Medulla oblongata (tissue), 1 donor: ENCODE results near the gene HS3ST4.
"Not testable (repeated sequence)": the region's sequence is repeated elsewhere in the genome, so short reads cannot be mapped to it uniquely, and the experiment has no call there.

Experiments
- DNase-seq: peaks from one replicate; pipeline ENCODE4 v3.0.0-alpha.2; 2015; ENCODE audit errors: extremely low spot score

The HS3ST4 gene

GRCh38 chr16:25988882-25989281 lies 297.1 kb downstream of the HS3ST4 start:
- no peak for DNase-seq

- no peak for DNase-seq
Measured at GRCh38 chr16:25996052-25996451, 304.3 kb downstream of the HS3ST4 start.

- DNase-seq: no peak
Measured at GRCh38 chr16:26005336-26005735, 313.6 kb downstream of the HS3ST4 start.

DNA sequence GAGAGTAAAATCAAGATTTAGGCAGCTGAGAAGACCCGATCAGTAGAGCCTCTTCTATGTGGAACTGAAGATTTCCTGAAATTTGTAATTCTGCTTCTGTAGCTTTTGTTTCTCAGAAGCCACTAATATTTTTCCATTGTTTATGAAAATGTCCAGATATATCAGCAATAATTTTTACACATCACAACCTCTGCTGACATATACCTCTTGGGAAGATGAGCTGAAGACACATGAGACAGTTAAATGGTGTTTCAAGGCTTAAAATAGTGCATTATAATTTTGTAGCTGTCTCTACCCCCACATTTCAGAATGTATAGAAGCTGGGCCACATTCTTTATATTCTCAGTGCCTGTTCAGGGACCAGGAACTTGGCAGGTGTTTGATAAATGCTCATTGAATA lies 320.6 kb downstream of the HS3ST4 start:
- DNase-seq: no peak

DNA sequence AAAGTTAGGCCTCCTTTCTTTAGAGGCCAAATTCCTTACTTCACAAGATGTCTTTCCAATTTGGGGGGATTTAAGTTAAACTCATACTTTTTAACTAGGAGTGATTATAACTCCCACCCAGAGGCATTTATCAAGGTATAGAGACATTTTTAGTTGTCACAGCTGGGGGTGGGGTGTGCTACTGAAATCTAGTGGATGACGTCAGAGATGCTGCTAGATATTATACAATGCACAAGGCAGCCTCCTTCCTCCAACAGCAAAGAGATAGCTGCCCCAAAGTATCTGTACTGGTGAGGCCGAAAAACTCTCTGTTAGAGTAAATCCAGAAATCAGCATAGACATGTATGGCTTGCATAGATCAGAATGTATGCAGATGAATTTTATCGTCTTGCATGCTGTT lies 324.0 kb downstream of the HS3ST4 start:
- DNase-seq: no peak

DNA sequence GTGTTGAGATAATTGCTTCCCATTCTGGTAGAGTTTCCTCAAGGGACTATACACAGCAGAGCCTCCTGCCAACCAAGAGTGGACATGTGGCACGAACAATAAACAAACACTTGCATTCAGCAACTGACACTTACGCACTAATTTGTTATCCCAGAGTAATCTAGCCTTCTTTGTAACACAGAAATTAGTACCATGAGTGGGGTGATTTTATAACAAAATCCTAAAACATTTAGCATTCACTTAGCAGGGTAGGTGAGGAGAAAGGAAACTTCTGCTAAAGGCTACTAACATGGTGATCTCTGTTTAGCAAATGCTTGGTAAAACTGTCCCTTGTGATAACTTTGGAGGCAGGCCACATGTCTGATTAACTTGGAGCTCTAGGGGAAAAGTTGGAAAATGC lies 325.2 kb downstream of the HS3ST4 start:
- no peak for DNase-seq

- DNase-seq: no peak
Measured at GRCh38 chr16:26019381-26020242, 327.9 kb downstream of the HS3ST4 start.

DNA sequence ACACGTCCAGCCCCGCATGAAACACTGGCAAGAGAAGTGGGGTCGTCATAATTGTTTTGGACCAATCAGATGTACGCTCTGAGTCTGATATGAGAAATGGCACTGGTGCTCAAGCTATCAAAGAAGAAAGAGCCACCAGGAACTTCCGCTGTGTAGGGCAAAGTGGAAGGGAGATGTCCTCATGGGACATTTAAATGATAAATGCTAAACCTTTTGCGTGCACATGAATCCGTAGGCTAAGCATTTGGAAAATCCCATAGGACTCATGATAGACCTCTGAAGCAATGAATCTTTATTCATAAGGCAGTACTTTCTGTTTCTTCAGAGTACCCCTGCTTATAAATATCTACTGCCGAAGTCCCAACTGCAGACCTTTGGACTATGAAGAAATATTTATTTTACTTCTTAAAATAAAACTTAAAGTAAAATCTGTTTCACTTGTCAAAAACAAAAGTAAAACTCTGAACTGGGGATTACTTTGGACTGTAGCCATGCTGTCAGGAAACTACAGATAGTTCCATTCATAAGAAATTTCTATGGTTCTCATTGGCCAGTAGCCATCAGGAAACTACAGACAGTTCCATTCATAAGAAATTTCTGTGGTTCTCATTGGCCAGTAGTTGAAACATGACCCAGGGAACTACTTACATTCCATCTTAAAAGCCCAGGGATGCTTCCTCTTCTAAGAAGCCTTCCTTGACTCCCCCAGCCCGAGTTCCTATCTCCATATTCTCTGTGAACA lies 335.1 kb downstream of the HS3ST4 start:
- peak; percentile 37 for DNase-seq

- peak; percentile 9 for DNase-seq
Measured at GRCh38 chr16:26031286-26031685, 339.5 kb downstream of the HS3ST4 start.

DNA sequence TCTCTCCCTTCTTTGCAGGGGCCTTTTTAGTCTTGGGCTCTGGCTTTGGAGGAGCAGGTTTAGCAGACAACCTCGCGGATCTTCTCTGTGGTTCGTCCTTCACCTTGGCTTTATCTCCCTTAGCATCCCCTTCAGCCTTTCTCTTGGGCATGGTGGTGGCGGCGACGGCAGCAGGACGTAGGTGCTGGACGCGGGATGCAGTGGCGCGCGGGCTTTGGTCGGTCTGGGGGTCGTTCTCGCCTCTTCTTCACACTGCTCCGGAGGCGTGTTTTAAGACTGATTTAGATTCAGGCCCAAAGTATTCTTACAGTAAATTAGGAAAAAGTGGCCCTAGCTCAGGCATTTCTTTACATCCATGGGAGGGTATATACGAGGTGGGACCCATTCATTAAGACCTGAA lies 340.9 kb downstream of the HS3ST4 start:
- DNase-seq: not testable (repeated sequence)

- DNase-seq: no peak
Measured at GRCh38 chr16:26041952-26042668, 350.4 kb downstream of the HS3ST4 start.

GRCh38 chr16:26050472-26050871 lies 358.7 kb downstream of the HS3ST4 start:
- DNase-seq: no peak

DNA sequence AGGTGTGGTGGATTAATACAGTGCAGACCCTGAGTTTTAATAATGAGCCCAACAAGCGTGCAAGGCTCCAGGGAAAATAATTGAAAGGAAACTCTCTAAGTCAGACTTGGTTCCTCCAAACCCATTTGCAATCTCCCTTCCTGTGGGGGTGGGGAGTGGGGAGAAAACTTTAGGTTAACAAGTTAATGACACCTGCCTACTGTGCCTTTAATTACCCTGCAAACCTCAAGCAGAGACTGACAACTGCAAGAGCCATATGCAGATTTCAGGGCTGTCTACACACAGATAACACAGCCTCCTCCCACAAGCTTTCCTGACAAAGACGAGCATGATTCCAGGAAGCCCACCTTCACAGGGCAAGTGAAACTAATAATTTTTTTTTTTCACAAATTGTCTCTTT lies 359.3 kb downstream of the HS3ST4 start:
- DNase-seq: no peak

DNA sequence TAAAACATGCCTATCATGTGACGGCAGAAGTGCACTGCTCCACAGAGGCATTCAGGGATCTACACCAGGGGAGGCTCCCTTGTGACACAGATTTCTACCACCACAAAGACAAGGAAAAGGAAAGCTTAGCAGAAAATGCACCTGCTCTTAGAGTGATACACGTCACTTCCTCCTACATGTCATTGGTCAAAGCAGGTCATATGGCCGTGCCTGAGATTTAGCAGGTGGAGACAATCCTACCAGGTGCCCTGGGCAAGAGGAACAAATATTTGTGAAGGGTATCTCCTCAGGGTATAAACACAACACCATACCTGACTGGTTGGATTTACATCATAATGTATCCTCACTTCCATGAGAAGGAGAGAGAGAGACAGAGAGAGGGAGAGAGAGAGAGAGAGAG lies 362.1 kb downstream of the HS3ST4 start:
- no peak for DNase-seq

GRCh38 chr16:26058326-26058725 lies 366.6 kb downstream of the HS3ST4 start:
- DNase-seq: no peak

DNA sequence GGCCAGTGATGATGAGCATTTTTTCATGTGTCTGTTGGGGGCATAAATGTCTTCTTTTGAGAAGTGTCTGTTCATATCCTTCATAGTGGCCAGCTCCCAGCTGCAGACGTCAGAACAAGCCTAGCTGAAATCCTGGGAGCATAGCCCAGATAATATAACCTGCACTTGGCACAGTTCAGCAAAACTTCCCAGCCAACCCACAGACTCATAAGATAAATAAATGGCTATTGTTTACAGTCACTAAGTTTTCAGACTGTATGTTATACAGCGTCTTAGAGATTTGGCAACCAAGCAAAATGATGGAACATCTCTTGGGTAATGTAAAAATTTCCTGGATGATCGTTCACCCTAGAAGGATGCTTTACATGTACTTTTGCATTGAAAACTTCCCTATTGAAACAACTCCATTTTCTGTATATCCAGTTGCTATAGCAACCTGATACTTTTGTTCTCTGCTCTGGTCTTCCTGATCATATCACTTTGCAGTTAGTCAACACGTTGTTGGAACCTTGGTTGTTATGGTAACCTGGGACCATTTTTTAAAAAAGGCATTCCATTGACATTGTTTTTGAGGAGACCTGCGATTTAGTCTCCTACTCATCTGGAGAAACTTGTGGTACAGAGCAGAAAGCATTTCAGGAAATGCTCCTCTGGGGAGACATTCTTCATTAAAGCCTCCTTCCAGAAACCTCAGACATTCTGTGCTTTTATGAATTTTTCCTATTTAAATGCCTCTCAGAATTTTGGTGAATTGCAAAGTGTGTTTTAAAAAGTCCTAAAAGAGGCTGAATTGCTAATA lies 378.7 kb downstream of the HS3ST4 start:
- DNase-seq: no peak

DNA sequence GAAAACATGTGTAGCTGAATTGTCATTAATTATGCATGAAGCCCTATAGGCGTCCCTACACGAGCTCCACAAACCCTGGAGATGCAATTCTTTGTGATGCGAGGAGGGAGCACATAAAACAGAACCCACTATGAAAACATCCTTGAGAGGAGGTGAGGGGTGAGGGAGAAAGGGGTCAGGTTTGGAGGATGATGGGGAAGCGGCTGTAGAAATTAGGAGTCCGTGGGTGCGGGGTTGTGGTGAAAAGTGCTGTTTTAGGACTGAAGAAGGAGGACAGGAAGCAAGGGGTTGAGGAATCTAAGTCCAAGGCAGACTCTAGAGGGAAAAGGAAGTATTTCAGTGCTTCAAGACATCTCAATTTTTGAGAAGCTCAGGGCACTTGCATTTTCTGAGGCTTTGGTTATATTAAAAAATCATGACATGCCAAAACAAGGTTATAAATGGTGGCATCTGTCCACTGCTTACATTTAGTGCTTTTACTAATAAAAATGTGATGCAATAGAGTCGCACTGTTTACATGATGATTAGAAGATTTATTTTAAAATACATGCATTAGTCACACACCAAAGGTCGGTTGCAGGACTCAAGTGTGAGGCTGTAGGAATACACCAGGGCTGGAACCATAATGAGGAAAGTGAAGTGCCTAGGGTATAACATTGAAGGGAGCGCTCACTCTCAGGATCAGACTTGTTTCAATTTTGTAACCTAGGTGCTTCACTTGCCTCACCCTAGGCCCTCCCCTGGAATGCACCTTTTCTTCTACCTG lies 379.5 kb downstream of the HS3ST4 start:
- no peak for DNase-seq

DNA sequence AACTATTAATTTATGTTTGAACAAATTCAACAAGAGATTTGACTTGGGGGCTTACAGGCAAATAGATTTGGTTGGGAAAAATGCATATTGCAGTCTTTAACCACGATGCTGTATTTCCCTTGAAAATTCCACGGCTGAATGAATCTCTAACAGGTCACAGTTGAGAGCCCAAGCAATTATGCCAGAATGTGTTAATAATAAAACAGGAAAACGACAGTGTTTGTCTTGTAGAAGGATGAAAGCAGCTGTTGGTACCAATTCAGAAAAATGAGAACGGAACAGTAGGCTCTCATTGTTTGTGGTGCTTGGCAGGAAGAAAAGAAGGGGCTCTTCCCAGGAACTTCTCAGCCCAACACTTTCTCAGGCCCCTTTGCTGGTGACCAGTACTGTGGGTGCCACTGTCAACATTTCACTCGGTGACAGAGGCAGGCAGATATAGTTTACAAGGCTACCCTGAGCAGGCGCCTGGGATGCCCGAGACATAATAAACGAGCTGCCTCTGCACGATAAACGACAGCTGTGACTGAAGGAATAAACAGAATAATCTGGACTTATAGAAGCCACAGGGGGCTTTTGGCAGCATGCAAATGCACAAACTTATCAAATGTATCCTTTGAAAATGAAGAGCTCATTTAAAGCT lies 387.1 kb downstream of the HS3ST4 start:
- DNase-seq: no peak

GRCh38 chr16:26087091-26087490 lies 395.3 kb downstream of the HS3ST4 start:
- no peak for DNase-seq

DNA sequence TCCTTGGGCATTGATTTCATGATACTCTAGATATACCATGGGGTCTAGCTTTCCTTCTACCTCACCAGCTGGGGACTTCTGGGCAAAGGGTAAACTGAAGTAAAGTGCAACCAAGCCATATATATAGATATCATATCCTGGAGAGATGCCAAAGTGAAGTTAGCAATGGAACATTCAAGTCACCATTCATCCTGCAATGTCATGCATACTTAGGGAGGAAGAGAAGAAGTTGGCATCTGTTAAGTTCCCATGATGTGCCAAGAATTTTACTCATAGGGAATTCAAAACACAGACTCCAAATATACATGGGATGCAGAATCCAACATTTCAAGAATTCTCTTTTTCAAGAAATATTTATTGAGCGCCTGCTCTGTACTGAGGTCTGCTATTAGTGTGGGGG lies 399.8 kb downstream of the HS3ST4 start:
- DNase-seq: no peak
